CD4-positive, alpha-beta memory T cell (primary cell): ENCODE results near the gene FBXL5. TPM values are rescaled to one million over a fixed set of nuclear protein-coding genes. Genes with fewer than 3 reads are reported as not detected.

ENCODE experiments used
- CTCF ChIA-PET: fragments of 350-600 bp; sonication (Branson Sonifier 250); formaldehyde crosslinking; loops from one replicate; lab custom pipeline; 2021; ENCODE audit warnings: inconsistent platforms; ENCODE audit not compliant: partially characterized antibody; lab: Charles Lee
- POLR2A ChIA-PET: fragments of 350-600 bp; sonication (Branson Sonifier 250); formaldehyde crosslinking; loops from one replicate; lab custom pipeline; 2021; ENCODE audit not compliant: partially characterized antibody; lab: Charles Lee
- DNase-seq, 5 donors: peaks; one replicate each; pipeline versions ENCODE4 v3.0.0 to v3.0.0-alpha.2; 2020 to 2022; ENCODE audit warnings: mixed read lengths in 1 of 5
- H3K27ac ChIP-seq: one replicate; pipeline ENCODE4 v1.7.0; 2013; ENCODE audit warnings: low read depth, low read length
- H3K27me3 ChIP-seq: 2 replicates; pipeline ENCODE4 v1.7.0; 2013; ENCODE audit warnings: mild to moderate bottlenecking, low read length, moderate library complexity; ENCODE audit not compliant: insufficient read depth
- H3K36me3 ChIP-seq: 2 replicates; pipeline ENCODE4 v1.7.0; 2013; ENCODE audit warnings: mild to moderate bottlenecking, low read length, moderate library complexity; ENCODE audit not compliant: insufficient read depth
- H3K4me1 ChIP-seq: 2 replicates; pipeline ENCODE4 v1.7.0; 2013; ENCODE audit warnings: mild to moderate bottlenecking, low read length, moderate library complexity; ENCODE audit not compliant: insufficient read depth
- H3K4me3 ChIP-seq, 2 donors: one replicate each; pipeline ENCODE4 v1.7.0; 2013; ENCODE audit warnings: low read length in 2 of 2, mild to moderate bottlenecking in 1 of 2
- H3K9me3 ChIP-seq, 2 donors: one replicate each; pipeline ENCODE4 v1.7.0; 2013; ENCODE audit warnings: low read length in 2 of 2, control low read depth in 1 of 2; ENCODE audit not compliant: control insufficient read depth in 1 of 2
- H3K27ac Mint-ChIP-seq, 7 donors: one replicate each; pipeline ENCODE4 v1.8.0; 2020 to 2021; ENCODE audit warnings: mixed read lengths in 7 of 7, mild to moderate bottlenecking in 6 of 7, inconsistent platforms in 3 of 7, moderate library complexity in 3 of 7
- H3K27me3 Mint-ChIP-seq, 2 donors: one replicate each; pipeline ENCODE4 v1.8.0; 2020 to 2021; ENCODE audit warnings: mixed read lengths in 2 of 2
- H3K36me3 Mint-ChIP-seq, 2 donors: one replicate each; pipeline ENCODE4 v1.8.0; 2020 to 2021; ENCODE audit warnings: mixed read lengths in 2 of 2, inconsistent platforms in 1 of 2, mild to moderate bottlenecking in 1 of 2
- H3K4me1 Mint-ChIP-seq, 4 donors: one replicate each; pipeline ENCODE4 v1.8.0; 2020 to 2021; ENCODE audit warnings: mixed read lengths in 4 of 4, mild to moderate bottlenecking in 1 of 4
- H3K4me3 Mint-ChIP-seq, 8 donors: one replicate each; pipeline ENCODE4 v1.8.0; 2020 to 2021; ENCODE audit warnings: mixed read lengths in 8 of 8, mild to moderate bottlenecking in 7 of 8, moderate library complexity in 6 of 8, inconsistent platforms in 3 of 8
- H3K9me3 Mint-ChIP-seq, 8 donors: one replicate each; pipeline ENCODE4 v1.8.0; 2020 to 2021; ENCODE audit warnings: mixed read lengths in 8 of 8, mild to moderate bottlenecking in 5 of 8, inconsistent platforms in 3 of 8, moderate library complexity in 1 of 8
- intact Hi-C: fragments of 100-400 bp; cut with micrococcal nuclease; formaldehyde crosslinking; loops from one replicate; pipeline ENCODE4 v1.15.1; 2023
- polyA plus RNA-seq, 2 donors: library from polyadenylated mRNA; unstranded; fragments of 300-500 nt; fragmentation: Illumina TruSeq; gene quantifications; one replicate each; pipeline ENCODE4 v1.2.3, GENCODE V29; 2021
- total RNA-seq, 2 experiments: library from RNA; stranded (reverse); gene quantifications; one replicate each; pipeline ENCODE4 v1.2.3, GENCODE V29; 2021

The FBXL5 gene, protein sequence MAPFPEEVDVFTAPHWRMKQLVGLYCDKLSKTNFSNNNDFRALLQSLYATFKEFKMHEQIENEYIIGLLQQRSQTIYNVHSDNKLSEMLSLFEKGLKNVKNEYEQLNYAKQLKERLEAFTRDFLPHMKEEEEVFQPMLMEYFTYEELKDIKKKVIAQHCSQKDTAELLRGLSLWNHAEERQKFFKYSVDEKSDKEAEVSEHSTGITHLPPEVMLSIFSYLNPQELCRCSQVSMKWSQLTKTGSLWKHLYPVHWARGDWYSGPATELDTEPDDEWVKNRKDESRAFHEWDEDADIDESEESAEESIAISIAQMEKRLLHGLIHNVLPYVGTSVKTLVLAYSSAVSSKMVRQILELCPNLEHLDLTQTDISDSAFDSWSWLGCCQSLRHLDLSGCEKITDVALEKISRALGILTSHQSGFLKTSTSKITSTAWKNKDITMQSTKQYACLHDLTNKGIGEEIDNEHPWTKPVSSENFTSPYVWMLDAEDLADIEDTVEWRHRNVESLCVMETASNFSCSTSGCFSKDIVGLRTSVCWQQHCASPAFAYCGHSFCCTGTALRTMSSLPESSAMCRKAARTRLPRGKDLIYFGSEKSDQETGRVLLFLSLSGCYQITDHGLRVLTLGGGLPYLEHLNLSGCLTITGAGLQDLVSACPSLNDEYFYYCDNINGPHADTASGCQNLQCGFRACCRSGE
- total RNA-seq, result 10 to 100 TPM; 62.2 to 62.8 TPM
- polyA plus RNA-seq, result 100 to 1,000 TPM in 1 of 2 donors, 10 to 100 TPM in 1; 88.5 to 203 TPM

DNA sequence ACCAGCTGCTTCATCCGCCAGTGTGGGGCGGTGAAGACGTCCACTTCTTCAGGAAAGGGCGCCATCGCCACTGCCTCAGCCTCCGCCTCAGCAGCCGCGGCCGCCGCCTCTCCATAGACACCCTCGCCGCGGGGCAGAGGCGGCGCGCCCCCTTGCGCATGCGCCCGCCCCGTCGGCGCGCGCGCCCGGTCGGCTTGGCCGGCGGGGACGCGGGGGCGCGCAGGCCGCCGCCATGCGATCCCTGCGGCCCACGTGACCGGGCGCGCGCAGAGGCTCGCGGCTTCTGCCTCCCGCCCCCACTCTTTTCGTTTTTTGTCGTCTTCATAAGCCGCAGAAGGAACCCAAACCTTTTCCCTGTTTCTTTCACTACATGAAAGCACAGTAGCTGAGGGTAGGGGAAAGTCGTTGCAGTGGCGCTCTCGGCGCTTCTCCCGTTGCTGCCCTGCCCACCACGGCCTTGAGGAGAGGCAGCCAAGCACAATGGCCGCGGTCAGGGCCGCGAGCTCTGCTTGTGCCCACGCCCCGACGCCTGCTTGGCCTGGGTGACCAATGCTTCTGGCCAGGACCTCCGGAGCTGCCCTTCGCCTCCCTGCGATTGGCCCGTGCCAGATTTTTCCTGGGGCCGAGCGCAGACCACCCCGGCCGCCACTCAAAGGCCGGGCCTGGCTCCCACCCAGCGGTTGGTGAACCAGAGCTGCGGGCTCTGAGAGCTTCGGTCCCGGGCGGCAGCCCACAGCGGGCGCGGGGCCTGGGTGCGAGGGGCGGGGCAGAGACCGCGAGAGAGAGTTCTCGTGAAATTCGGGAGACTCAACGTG lies at the start of gene FBXL5:
Gene FBXL5, minus strand, starts transcription at position 135 of the 815 bp plus-strand sequence. Its CDS starts 70 bp downstream, at position 65.
- Histone ChIP-seq H3K9me3 (no peaks in the 10 kb centered on the region), H3K4me1 (peaks cover 45% of the 10 kb centered on the region), H3K36me3 (no peaks in the 10 kb centered on the region), H3K27ac (peak within 1 kb of the TSS; percentile 88), H3K27me3 (no peaks in the 10 kb centered on the region), H3K4me3 (peak within 1 kb of the TSS; percentile 37 to 94)
- Mint-ChIP-seq H3K36me3 (peaks cover 0 to 7% of the 10 kb centered on the region in 2 donors), H3K4me3 (peak within 1 kb of the TSS; percentile 94 to 98 (median 97)), H3K27me3 (no peaks in the 10 kb centered on the region), H3K27ac (peak within 1 kb of the TSS; percentile 96 to 99 (median 98)), H3K9me3 (peaks cover 0 to 2% (median 0%) of the 10 kb centered on the region in 8 donors), H3K4me1 (peaks cover 32 to 57% (median 38%) of the 10 kb centered on the region in 4 donors)
- intact Hi-C loops, result loop anchor here (1.0 to 2.0 kb wide), 3 partner anchors 26 to 653 kb away; partner anchors contain the start of genes CPEB2, FAM200B and TAPT1
- CTCF ChIA-PET, result interaction anchor here (0.9 kb wide), 1 partner anchor 27 kb away, joined by 4 read pairs; no protein-coding TSS in a partner anchor
- POLR2A ChIA-PET, result interaction anchor here (0.6 to 3.1 kb wide), 11 partner anchors 8 to 654 kb away, joined by 3 to 41 read pairs (median 5); partner anchors contain the start of genes CPEB2 and FAM200B
- DNase-seq, result peak; percentile 79 to 91 (median 87)

DNA sequence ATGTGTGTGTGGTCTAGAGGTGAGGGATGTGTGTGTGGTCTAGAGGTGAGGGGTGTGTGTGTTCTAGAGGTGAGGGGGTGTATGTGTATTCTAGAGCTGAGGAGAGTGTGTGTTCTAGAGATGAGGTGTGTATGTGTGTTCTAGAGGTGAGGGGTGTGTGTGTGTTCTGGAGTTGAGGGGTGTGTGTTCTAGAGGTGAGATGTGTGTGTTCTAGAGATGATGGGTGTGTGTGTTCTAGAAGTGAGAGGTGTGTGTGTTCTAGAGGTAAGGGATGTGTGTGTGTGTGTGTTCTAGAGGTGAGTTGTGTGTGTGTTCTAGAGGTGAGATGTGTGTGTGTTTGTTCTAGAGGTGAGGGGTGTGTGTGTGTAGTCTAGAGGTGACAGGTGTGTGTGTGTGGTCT lies 49.0 kb upstream of the FBXL5 start:
- H3K27me3 Mint-ChIP-seq, result peaks cover 5 to 7% of the 10 kb centered on the region in 2 donors
- H3K27ac Mint-ChIP-seq, result peak overlapping the region in 4 of 7 donors; percentile 20 to 43 (median 33)
- ChIA-PET CTCF (no interaction called here), POLR2A (no interaction called here)
- no peaks in the 10 kb centered on the region for H3K9me3 ChIP-seq
- no peak overlapping the region for H3K27ac ChIP-seq
- DNase-seq, result no peak
- peaks cover 0 to 2% (median 0%) of the 10 kb centered on the region in 8 donors for H3K9me3 Mint-ChIP-seq
- H3K4me1 ChIP-seq, result peaks cover 4% of the 10 kb centered on the region
- H3K36me3 ChIP-seq, result no peaks in the 10 kb centered on the region
- no peaks in the 10 kb centered on the region for H3K27me3 ChIP-seq
- H3K36me3 Mint-ChIP-seq, result no peaks in the 10 kb centered on the region
- H3K4me3 Mint-ChIP-seq, result peak overlapping the region in 5 of 8 donors; percentile 88 to 95 (median 90)
- peaks cover 8 to 21% (median 14%) of the 10 kb centered on the region in 4 donors for H3K4me1 Mint-ChIP-seq
- intact Hi-C loops, result no loop called here
- H3K4me3 ChIP-seq, result no peak overlapping the region

DNA sequence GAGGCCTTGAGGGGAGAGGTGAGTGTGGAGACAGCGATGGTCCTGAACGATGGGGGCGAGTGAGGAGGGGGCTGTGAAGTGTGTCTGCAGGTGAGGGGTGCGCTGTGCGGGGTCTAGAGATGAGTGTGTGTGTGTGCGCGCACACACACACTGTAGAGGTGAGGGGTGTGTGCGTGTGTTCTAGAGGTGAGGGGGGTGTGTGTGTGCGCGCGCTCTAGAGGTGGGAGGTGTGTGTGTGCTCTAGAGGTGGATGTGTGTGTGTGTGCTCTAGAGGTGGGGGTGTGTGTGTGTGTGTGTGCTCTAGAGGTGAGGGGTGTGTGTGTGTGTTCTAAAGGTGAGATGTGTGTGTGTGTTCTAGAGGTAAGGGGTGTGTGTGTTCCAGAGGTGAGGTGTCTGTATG lies 48.3 kb upstream of the FBXL5 start:
- POLR2A ChIA-PET, result no interaction called here

DNA sequence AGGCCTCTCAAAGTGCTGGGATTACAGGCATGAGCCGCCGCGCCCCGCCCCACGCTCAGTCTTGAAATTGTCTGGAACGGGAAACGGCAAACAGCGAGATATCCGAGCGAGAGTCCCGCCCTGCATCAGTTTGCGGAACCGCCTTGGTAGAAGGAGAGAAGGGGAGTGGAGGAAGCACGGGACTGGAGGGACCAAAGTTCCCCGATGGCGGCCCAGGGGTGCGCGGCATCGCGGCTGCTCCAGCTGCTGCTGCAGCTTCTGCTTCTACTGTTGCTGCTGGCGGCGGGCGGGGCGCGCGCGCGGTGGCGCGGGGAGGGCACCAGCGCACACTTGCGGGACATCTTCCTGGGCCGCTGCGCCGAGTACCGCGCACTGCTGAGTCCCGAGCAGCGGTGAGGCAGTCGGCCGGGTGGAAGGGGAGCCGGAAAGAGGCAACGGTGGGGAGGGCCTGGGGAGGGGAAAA lies 47.8 kb upstream of the FBXL5 start, which contains the start of gene BST1:
Gene BST1, plus strand, starts transcription at position 125 of the 463 bp plus-strand sequence. Its CDS starts 80 bp downstream, at position 205.
- Mint-ChIP-seq H3K27me3 (peaks cover 7 to 10% of the 10 kb centered on the region in 2 donors), H3K27ac (peak within 1 kb of the TSS in 5 of 7 donors; percentile 34 to 90 (median 81)), H3K4me3 (peak within 1 kb of the TSS; percentile 88 to 95 (median 89)), H3K9me3 (peaks cover 0 to 2% (median 0%) of the 10 kb centered on the region in 8 donors), H3K4me1 (peaks cover 8 to 21% (median 14%) of the 10 kb centered on the region in 4 donors), H3K36me3 (no peaks in the 10 kb centered on the region)
- H3K4me3 ChIP-seq, result peak within 1 kb of the TSS in 1 of 2 donors; percentile 58
- peak; percentile 41 to 52 (median 48) for DNase-seq
- H3K27me3 ChIP-seq, result no peaks in the 10 kb centered on the region
- H3K36me3 ChIP-seq, result no peaks in the 10 kb centered on the region
- intact Hi-C loops, result no loop called here
- no peaks in the 10 kb centered on the region for H3K9me3 ChIP-seq
- ChIA-PET POLR2A (interaction anchor here (0.7 kb wide), 1 partner anchor 20 kb away, joined by 3 read pairs; no protein-coding TSS in a partner anchor), CTCF (no interaction called here)
- H3K4me1 ChIP-seq, result peaks cover 4% of the 10 kb centered on the region
- no peak within 1 kb of the TSS for H3K27ac ChIP-seq

More for the DNA sequence above, 48.3 kb upstream of the FBXL5 start:
- Mint-ChIP-seq H3K27me3 (peaks cover 7% of the 10 kb centered on the region in 2 donors), H3K4me3 (peak overlapping the region; percentile 85 to 95 (median 89)), H3K36me3 (no peaks in the 10 kb centered on the region), H3K4me1 (peaks cover 8 to 21% (median 14%) of the 10 kb centered on the region in 4 donors), H3K9me3 (peaks cover 0 to 2% (median 0%) of the 10 kb centered on the region in 8 donors), H3K27ac (peak overlapping the region in 2 of 7 donors; percentile 81 to 90)
- no peaks in the 10 kb centered on the region for H3K27me3 ChIP-seq
- no peak for DNase-seq
- peak overlapping the region in 1 of 2 donors; percentile 58 for H3K4me3 ChIP-seq
- CTCF ChIA-PET, result no interaction called here
- no peaks in the 10 kb centered on the region for H3K9me3 ChIP-seq
- intact Hi-C loops, result no loop called here
- no peaks in the 10 kb centered on the region for H3K36me3 ChIP-seq
- no peak overlapping the region for H3K27ac ChIP-seq
- H3K4me1 ChIP-seq, result peaks cover 4% of the 10 kb centered on the region

DNA sequence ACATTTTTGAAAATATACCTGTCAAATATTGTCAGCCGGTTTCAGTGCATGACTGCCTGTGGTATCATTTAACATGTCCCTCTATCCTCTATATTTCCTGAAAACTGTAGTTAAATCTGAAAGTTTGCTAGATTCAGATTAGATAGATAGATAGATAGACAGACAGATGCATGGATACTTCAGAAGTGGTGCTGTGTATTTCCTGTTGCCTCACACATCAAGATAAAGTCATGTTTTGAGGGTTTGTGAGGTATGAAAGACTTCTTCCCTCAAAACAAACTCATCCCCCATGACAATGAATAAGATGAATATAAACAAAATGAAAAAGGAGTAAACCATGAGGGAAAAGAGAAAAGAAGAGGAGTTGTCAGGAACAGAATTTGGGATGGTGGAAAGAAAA lies 41.7 kb upstream of the FBXL5 start:
- Histone ChIP-seq H3K27me3 (no peaks in the 10 kb centered on the region), H3K27ac (no peak overlapping the region)
- POLR2A ChIA-PET, result no interaction called here

DNA sequence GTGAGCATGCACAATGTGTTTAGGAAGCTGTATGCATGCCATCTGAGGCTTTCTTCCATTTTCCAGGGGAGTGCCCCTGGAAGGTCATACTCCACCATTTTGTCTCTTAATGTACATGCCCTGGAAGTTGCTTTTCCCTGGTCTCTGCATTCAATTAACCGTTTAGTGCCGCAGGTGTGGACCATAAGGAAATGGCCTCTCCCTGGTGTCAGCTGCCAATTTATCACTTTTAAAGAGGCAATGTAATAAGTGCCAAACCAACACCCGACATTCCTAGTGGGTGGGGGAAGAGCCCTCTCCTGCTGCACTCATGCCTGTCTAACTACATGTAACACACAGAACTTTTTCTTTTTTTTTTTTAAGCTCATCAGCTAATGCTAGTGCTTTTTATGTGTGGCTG lies 40.6 kb upstream of the FBXL5 start:
- no peaks in the 10 kb centered on the region for H3K4me1 ChIP-seq
- intact Hi-C loops, result no loop called here
- no peaks in the 10 kb centered on the region for H3K27me3 ChIP-seq
- POLR2A ChIA-PET, result interaction anchor here (1.0 to 1.4 kb wide), 2 partner anchors 14 to 15 kb away, joined by 3 to 4 read pairs; partner anchors contain the start of gene FAM200B
- H3K36me3 ChIP-seq, result no peaks in the 10 kb centered on the region
- DNase-seq, result no peak
- H3K27ac ChIP-seq, result no peak overlapping the region
- Mint-ChIP-seq H3K4me1 (peaks cover 3 to 10% (median 6%) of the 10 kb centered on the region in 4 donors), H3K27ac (no peak overlapping the region), H3K4me3 (no peak overlapping the region), H3K27me3 (peaks cover 10 to 15% of the 10 kb centered on the region in 2 donors), H3K9me3 (peaks cover 0 to 2% (median 0%) of the 10 kb centered on the region in 8 donors), H3K36me3 (no peaks in the 10 kb centered on the region)
- CTCF ChIA-PET, result no interaction called here
- H3K9me3 ChIP-seq, result no peaks in the 10 kb centered on the region
- H3K4me3 ChIP-seq, result no peak overlapping the region

More for the DNA sequence above, 41.7 kb upstream of the FBXL5 start:
- no peak overlapping the region for H3K4me3 Mint-ChIP-seq
- H3K36me3 ChIP-seq, result no peaks in the 10 kb centered on the region
- H3K9me3 ChIP-seq, result no peaks in the 10 kb centered on the region
- peak overlapping the region in 1 of 7 donors; percentile 11 for H3K27ac Mint-ChIP-seq
- no peak overlapping the region for H3K4me3 ChIP-seq
- DNase-seq, result no peak
- CTCF ChIA-PET, result no interaction called here
- H3K4me1 ChIP-seq, result no peaks in the 10 kb centered on the region
- peaks cover 0 to 2% (median 0%) of the 10 kb centered on the region in 8 donors for H3K9me3 Mint-ChIP-seq
- peaks cover 12 to 15% of the 10 kb centered on the region in 2 donors for H3K27me3 Mint-ChIP-seq
- intact Hi-C loops, result no loop called here
- H3K36me3 Mint-ChIP-seq, result no peaks in the 10 kb centered on the region
- peaks cover 3 to 10% (median 6%) of the 10 kb centered on the region in 4 donors for H3K4me1 Mint-ChIP-seq
